GM12874 (cell line): Measurements from ENCODE around the gene BMPER.

Source experiments
- TF ChIP-seq, protein P1 (sequence below): IDR thresholded peaks from 2 replicates; pipeline ENCODE4 v1.5.1; 2011; ENCODE audit warnings: low read depth, mild to moderate bottlenecking, control low read depth, low read length, moderate library complexity; ENCODE audit not compliant: insufficient read depth

Gene BMPER

DNA sequence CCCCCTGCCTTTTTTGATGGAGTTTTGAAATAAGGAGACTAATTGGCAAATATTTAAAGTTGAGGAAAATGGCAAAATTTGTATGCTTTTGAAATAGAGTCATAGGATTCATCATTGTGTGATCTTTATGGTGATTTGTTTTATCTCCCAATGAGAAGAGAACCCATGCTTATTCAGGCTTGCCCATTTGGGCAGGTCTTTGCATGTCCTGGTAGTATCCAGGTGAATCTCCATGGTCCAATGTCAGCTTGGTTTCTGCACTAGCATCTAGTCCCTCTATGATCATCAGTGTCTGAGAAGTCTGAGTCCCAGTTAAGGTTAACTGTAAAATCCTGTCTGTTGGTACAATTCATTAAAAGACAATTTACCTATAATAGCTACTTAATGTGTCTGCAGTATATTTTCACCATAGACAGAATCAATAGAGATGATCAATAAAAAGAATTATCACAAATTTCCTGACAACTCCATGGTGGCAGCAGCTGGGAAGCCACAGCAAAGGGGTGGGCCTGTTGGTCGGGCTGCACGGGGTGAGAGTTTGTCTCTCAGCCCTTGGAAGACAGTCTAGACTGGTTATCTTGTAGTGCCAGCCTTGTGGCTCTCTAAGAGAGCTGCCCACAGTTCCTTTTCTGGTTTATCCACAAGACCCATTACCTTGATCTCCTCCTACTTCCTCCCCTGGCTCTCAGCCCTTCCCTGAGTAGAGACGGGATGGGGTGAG is 22.2 kb upstream of the BMPER start:
- TF ChIP-seq, protein P1, sequence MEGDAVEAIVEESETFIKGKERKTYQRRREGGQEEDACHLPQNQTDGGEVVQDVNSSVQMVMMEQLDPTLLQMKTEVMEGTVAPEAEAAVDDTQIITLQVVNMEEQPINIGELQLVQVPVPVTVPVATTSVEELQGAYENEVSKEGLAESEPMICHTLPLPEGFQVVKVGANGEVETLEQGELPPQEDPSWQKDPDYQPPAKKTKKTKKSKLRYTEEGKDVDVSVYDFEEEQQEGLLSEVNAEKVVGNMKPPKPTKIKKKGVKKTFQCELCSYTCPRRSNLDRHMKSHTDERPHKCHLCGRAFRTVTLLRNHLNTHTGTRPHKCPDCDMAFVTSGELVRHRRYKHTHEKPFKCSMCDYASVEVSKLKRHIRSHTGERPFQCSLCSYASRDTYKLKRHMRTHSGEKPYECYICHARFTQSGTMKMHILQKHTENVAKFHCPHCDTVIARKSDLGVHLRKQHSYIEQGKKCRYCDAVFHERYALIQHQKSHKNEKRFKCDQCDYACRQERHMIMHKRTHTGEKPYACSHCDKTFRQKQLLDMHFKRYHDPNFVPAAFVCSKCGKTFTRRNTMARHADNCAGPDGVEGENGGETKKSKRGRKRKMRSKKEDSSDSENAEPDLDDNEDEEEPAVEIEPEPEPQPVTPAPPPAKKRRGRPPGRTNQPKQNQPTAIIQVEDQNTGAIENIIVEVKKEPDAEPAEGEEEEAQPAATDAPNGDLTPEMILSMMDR = no peak

DNA sequence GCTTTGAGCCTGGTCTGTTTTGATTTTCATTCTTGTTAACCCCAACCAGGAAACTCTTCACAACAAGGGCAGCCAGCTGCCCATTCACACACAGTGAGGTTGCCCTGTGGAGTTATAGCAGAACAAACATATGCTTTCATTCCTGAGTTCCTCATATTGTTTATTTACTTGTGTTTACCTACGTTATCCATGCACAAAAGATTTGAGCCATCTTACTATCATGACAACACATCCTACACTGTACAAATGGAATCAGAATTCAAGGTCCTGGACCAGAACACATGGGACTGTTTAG is 21.7 kb upstream of the BMPER start:
- TF ChIP-seq, protein P1 = no peak

GRCh38 chr7:33885290-33886148 is 19.8 kb upstream of the BMPER start:
- TF ChIP-seq, protein P1 = no peak

- TF ChIP-seq, protein P1 = no peak
These were observed 19.2 kb upstream of the BMPER start for GRCh38 chr7:33886149-33886623.

DNA sequence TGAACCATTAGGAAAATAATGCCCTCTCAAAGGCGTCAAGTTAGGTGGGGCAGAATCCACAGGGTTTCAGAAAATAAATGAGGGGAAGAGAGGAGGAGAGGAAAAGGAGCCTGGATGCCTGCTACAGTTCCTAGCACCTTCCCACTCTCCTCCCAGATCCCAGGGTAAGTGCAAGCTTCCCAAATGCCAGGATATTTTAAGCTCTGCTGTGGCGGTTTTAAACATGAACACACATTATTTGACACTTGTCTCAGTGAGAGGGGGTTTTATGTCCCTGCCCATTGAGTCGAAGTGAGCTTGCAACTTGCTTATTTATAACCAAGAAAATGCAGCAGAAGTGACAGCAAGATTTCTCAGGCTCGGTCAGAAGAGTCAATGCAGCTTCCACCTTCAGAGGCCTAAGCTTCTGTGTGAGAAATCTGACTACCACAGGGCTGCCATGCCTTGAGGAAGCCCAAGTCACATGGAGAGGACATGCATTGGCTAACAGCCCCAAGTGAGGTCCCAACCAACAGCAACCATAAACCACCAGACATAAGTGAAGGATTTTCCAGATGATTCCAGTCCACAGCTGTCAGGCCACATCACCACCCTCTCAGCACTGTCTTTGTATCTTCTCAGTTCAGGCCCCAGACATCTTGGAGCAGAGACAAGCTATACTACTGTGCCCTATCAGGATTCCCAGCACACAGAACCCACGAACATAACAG is 17.9 kb upstream of the BMPER start:
- TF ChIP-seq, protein P1 = no peak

GRCh38 chr7:33888166-33888565 is 17.2 kb upstream of the BMPER start:
- TF ChIP-seq, protein P1 = no peak

DNA sequence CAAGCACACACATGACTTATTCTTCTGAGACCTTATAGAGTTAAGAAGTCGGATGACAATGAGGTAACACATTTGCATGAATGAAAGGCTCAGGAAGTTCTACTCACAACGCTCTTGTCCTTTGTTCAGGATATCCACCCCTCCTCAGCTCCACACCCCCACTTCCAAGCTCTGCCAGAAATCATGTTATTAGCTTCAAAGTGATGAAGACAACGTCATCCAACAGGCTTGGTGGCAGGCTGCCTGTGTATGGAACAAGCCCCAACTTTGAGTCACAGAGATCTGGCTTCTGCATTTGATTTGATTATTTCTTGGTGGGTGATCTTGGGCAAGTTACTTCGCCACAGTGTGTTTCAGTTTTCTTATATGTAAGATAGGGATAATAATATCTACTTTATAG is 12.4 kb upstream of the BMPER start:
- TF ChIP-seq, protein P1 = no peak
